Endothelial cell of umbilical vein (primary cell): ENCODE results near the gene TNFRSF19. TPM values are rescaled to one million over a fixed set of nuclear protein-coding genes. Genes with fewer than 3 reads are reported as not detected.

ENCODE experiments used
- BruUV-seq: library from RNA; stranded (reverse); fragments of 400-500 nt; replicated peaks from 2 replicates; lab custom pipeline; 2021; lab: Mats Ljungman, UMichigan
- CTCF ChIA-PET: fragments of 300-600, 350-600 bp; sonication (Branson Sonifier 250); formaldehyde crosslinking; loops from one replicate; lab custom pipeline; 2021; ENCODE audit warnings: antibody characterized with exemption, inconsistent platforms; lab: Charles Lee
- POLR2A ChIA-PET: fragments of 300-600, 350-600 bp; sonication (Branson Sonifier 250); formaldehyde crosslinking; loops from one replicate; lab custom pipeline; 2021; ENCODE audit warnings: antibody characterized with exemption, inconsistent platforms; lab: Charles Lee
- DNase-seq: peaks from one replicate; pipeline ENCODE4 v3.0.0-alpha.2; 2011; ENCODE audit warnings: low read depth, low spot score
- FAIRE-seq: peaks from 2 replicates; lab custom pipeline; 2011; peaks lifted over from hg19 to GRCh38; lab: Jason Lieb, UNC
- H2AFZ ChIP-seq: 2 replicates; pipeline ENCODE4 v1.6.0; 2012; ENCODE audit warnings: low read depth, low read length, control low read depth, inconsistent platforms
- H3K27ac ChIP-seq: 2 replicates; pipeline ENCODE4 v1.5.1; 2011; ENCODE audit warnings: low read depth, mild to moderate bottlenecking, control low read depth, low read length, moderate library complexity; ENCODE audit not compliant: insufficient read depth
- H3K27me3 ChIP-seq, 2 experiments: 2 replicates each; pipeline versions ENCODE4 v1.6.0 to v1.6.1; 2011; ENCODE audit warnings: low read length in 2 of 2, mixed read lengths in 1 of 2; ENCODE audit not compliant: control insufficient read depth in 2 of 2, insufficient read depth in 2 of 2
- H3K36me3 ChIP-seq, 2 experiments: 2 replicates in 1 of 2; 3 replicates in 1 of 2; pipeline ENCODE4 v1.5.1; 2011; ENCODE audit warnings: low read length in 2 of 2, mild to moderate bottlenecking in 1 of 2, moderate library complexity in 1 of 2; ENCODE audit not compliant: control insufficient read depth in 2 of 2, insufficient read depth in 2 of 2; ENCODE audit errors: extremely low read depth in 1 of 2
- H3K4me1 ChIP-seq: 3 replicates; pipeline ENCODE4 v1.5.1; 2011; ENCODE audit warnings: mild to moderate bottlenecking, low read length; ENCODE audit not compliant: control insufficient read depth, insufficient read depth; ENCODE audit errors: extremely low read depth
- H3K4me2 ChIP-seq: 2 replicates; pipeline ENCODE4 v1.6.1; 2011; ENCODE audit warnings: low read length, control low read depth, mixed read lengths; ENCODE audit not compliant: insufficient read depth
- H3K4me3 ChIP-seq, 3 experiments: fragments of 200-600 bp in 1 of 3; sonication (generic), shearing (Covaris generic) in 1 of 3; replicated peaks in 1 of 3; 2 replicates each; pipeline ENCODE4 v1.5.1; 2011 to 2016; ENCODE audit warnings: control low read depth in 3 of 3, low read length in 3 of 3, mild to moderate bottlenecking in 2 of 3, inconsistent platforms in 1 of 3, low read depth in 1 of 3, moderate library complexity in 1 of 3; ENCODE audit not compliant: insufficient read depth in 1 of 3
- H3K79me2 ChIP-seq: 2 replicates; pipeline ENCODE4 v1.6.0; 2012; ENCODE audit warnings: low read length, inconsistent platforms; ENCODE audit not compliant: control insufficient read depth, insufficient read depth
- H3K9ac ChIP-seq: replicated peaks from 2 replicates; pipeline ENCODE3; 2011; ENCODE audit warnings: low read length, control low read depth; ENCODE audit not compliant: insufficient read depth; ENCODE audit errors: extremely low read depth
- H3K9me1 ChIP-seq: replicated peaks from 3 replicates; pipeline ENCODE4 v1.6.0; 2011; ENCODE audit warnings: mild to moderate bottlenecking, low read length; ENCODE audit not compliant: control insufficient read depth, insufficient read depth; ENCODE audit errors: extremely low read depth
- H3K9me3 ChIP-seq: replicated peaks from 2 replicates; pipeline ENCODE4 v1.5.1; 2012; ENCODE audit warnings: low read length, inconsistent platforms; ENCODE audit not compliant: control insufficient read depth, insufficient read depth
- H4K20me1 ChIP-seq: replicated peaks from 2 replicates; pipeline ENCODE3; 2011; ENCODE audit warnings: mild to moderate bottlenecking, low read length; ENCODE audit not compliant: control insufficient read depth, insufficient read depth; ENCODE audit errors: extremely low read depth
- CTCF ChIP-seq, 2 donors: IDR thresholded peaks; 1 replicate in 1 of 2; 2 replicates in 1 of 2; pipeline ENCODE4 v1.5.1; 2011; ENCODE audit warnings: low read length in 2 of 2, mild to moderate bottlenecking in 2 of 2, moderate library complexity in 2 of 2, control low read depth in 1 of 2, inconsistent platforms in 1 of 2, low read depth in 1 of 2; ENCODE audit not compliant: insufficient read depth in 1 of 2; ENCODE audit errors: extremely low read depth in 1 of 2
- EZH2 ChIP-seq: IDR thresholded peaks from 2 replicates; pipeline ENCODE4 v1.6.1; 2012; ENCODE audit warnings: borderline replicate concordance, low read depth, mild to moderate bottlenecking, moderate library complexity, low read length, inconsistent platforms; ENCODE audit not compliant: severe bottlenecking
- FOS ChIP-seq: IDR thresholded peaks from 2 replicates; pipeline ENCODE4 v1.6.1; 2011; ENCODE audit warnings: mild to moderate bottlenecking, low read length, moderate library complexity, borderline replicate concordance; ENCODE audit not compliant: insufficient read depth
- GATA2 ChIP-seq: IDR thresholded peaks from 2 replicates; pipeline ENCODE4 v1.7.0; 2011; ENCODE audit warnings: low read depth, mild to moderate bottlenecking, moderate library complexity, mixed read lengths, low read length; ENCODE audit not compliant: insufficient read length, insufficient read depth
- JUN ChIP-seq: IDR thresholded peaks from 2 replicates; pipeline ENCODE4 v1.6.1; 2011; ENCODE audit warnings: borderline replicate concordance, low read depth; ENCODE audit not compliant: insufficient read length, insufficient read depth
- MAX ChIP-seq: IDR thresholded peaks from 2 replicates; pipeline ENCODE4 v1.6.1; 2011; ENCODE audit not compliant: insufficient read depth, insufficient read length
- MYC ChIP-seq: IDR thresholded peaks from one replicate; pipeline ENCODE4 v1.6.1; 2011; ENCODE audit warnings: mild to moderate bottlenecking, low read depth, low read length
- POLR2A ChIP-seq: IDR thresholded peaks from 2 replicates; pipeline ENCODE4 v1.6.1; 2012; ENCODE audit warnings: low read depth, mild to moderate bottlenecking, control low read depth, low read length
- POLR2AphosphoS5 ChIP-seq: IDR thresholded peaks from 2 replicates; pipeline ENCODE4 v1.6.1; 2012; ENCODE audit warnings: low read depth, mild to moderate bottlenecking, control low read depth, low read length, moderate library complexity; ENCODE audit not compliant: insufficient read depth
- dilution Hi-C: fragments of 300-500 bp; cut with MboI; formaldehyde crosslinking; loops from one replicate; pipeline ENCODE4 v1.15.0; 2019; ENCODE audit warnings: low sequenced_read_pairs; ENCODE audit not compliant: extremely low pct_ligation_motif_present
- intact Hi-C: fragments of 100-400 bp; cut with micrococcal nuclease; formaldehyde crosslinking; loops from one replicate; pipeline ENCODE4 v1.10.0; 2022
- polyA plus RNA-seq, 4 experiments: library from polyadenylated mRNA; depleted of rRNA in 3 of 4; stranded (reverse) in 3 of 4; unstranded in 1 of 4; fragments of >200 nt; gene quantifications; 2 replicates each; pipeline versions ENCODE4 v1.2.1 to v1.2.3, GENCODE V29; 2011 to 2012; ENCODE audit warnings: missing spikeins in 1 of 4
- total RNA-seq: library from RNA; stranded (reverse); gene quantifications from 2 replicates; pipeline ENCODE4 v1.2.3, GENCODE V29; 2021

The TNFRSF19 gene
- total and polyA plus RNA-seq, 2 donors (not counting 3 experiments of a cell fraction or from before 2014, with no cell fraction given), result 0.23 to 0.29 TPM

- H3K79me2 ChIP-seq, result no peaks in the 10 kb centered on the region
- DNase-seq (no peak), FAIRE-seq (no peak)
- H3K4me1 ChIP-seq, result no peaks in the 10 kb centered on the region
- H3K27ac ChIP-seq, result no peak overlapping the region
- H3K4me3 ChIP-seq, result no peak overlapping the region
- dilution Hi-C loops (no loop called here), intact Hi-C loops (no loop called here)
- CTCF ChIA-PET, result interaction anchor here (1.0 kb wide), 1 partner anchor 8 kb away, joined by 3 read pairs; no protein-coding TSS in a partner anchor
- no TSS peak for BruUV-seq
- POLR2A ChIA-PET, result no interaction called here
- no peak overlapping the region for H2AFZ ChIP-seq
- no peak overlapping the region for H3K9ac ChIP-seq
- H3K9me3 ChIP-seq, result no peaks in the 10 kb centered on the region
- no peaks in the 10 kb centered on the region for H3K27me3 ChIP-seq
- no peaks in the 10 kb centered on the region for H3K9me1 ChIP-seq
- no peaks in the 10 kb centered on the region for H3K36me3 ChIP-seq
- no peaks in the 10 kb centered on the region for H4K20me1 ChIP-seq
- TF ChIP-seq GATA2 (no peak), MAX (no peak), EZH2 (no peak), POLR2A (no peak), POLR2AphosphoS5 (no peak), CTCF (IDR thresholded peaks at IDR 0.05; ENCODE audit: extremely low read depth in 1 of 2, insufficient read depth in 1 of 2, low read depth in 1 of 2, low read length in 2 of 2) (no peak), FOS (no peak), JUN (no peak), MYC (no peak)
- H3K4me2 ChIP-seq, result no peak overlapping the region
These were observed 152.7 kb downstream of the TNFRSF19 start for GRCh38 chr13:23722726-23723453.
